Prostate gland (tissue), 2 donors: ENCODE results near the gene SUDS3.

ENCODE experiments used
- POLR2A ChIP-seq: fragments of 450-650 bp; IDR thresholded peaks from one replicate; pipeline ENCODE4 v1.6.1; 2016; ENCODE audit warnings: antibody characterized with exemption, mild to moderate bottlenecking
- POLR2AphosphoS5 ChIP-seq: sonication (generic); formaldehyde crosslinking; IDR thresholded peaks from one replicate; pipeline ENCODE4 v1.6.1; 2017; ENCODE audit warnings: antibody characterized with exemption
- TF ChIP-seq, protein P1 (sequence below), 4 experiments: fragments of 200-600 bp in 2 of 4; fragments of 450-650 bp in 2 of 4; sonication (generic) in 2 of 4; IDR thresholded peaks; 1 replicate in 3 of 4; 2 replicates in 1 of 4; pipeline ENCODE4 v1.5.1; 2016 to 2019; ENCODE audit warnings: antibody characterized with exemption in 4 of 4, mild to moderate bottlenecking in 2 of 4, moderate library complexity in 2 of 4

DNA sequence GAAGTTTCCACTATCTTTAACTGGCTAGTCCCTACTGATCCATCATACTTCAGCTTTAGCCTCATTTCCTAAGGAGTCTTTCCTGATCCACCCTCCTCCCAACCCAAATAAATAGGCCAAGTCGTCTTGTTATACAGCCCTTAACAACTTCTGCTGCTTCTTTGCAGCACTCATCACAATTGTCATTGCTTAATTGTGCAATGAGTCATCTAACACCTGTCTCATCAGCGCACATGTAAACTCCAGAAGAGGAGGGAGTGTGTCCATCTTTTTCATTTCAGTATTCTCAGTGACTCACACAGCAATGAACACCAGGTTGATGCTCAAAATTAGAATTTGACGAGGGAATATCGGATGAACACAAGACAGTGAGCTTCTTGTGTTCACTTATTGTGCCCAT lies 87.3 kb downstream of the SUDS3 start:
- TF ChIP-seq POLR2AphosphoS5 (no peak), POLR2A (no peak)
- TF ChIP-seq, protein P1, sequence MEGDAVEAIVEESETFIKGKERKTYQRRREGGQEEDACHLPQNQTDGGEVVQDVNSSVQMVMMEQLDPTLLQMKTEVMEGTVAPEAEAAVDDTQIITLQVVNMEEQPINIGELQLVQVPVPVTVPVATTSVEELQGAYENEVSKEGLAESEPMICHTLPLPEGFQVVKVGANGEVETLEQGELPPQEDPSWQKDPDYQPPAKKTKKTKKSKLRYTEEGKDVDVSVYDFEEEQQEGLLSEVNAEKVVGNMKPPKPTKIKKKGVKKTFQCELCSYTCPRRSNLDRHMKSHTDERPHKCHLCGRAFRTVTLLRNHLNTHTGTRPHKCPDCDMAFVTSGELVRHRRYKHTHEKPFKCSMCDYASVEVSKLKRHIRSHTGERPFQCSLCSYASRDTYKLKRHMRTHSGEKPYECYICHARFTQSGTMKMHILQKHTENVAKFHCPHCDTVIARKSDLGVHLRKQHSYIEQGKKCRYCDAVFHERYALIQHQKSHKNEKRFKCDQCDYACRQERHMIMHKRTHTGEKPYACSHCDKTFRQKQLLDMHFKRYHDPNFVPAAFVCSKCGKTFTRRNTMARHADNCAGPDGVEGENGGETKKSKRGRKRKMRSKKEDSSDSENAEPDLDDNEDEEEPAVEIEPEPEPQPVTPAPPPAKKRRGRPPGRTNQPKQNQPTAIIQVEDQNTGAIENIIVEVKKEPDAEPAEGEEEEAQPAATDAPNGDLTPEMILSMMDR (IDR thresholded peaks at IDR 0.05), result no peak
